GM12801 (cell line): ENCODE results near the gene POLG.

ENCODE experiments used
- TF ChIP-seq, protein P1 (sequence below): IDR thresholded peaks from one replicate; pipeline ENCODE4 v1.5.1; 2011; ENCODE audit warnings: control low read depth; ENCODE audit not compliant: insufficient read length; ENCODE audit errors: extremely low read depth

POLG gene

DNA sequence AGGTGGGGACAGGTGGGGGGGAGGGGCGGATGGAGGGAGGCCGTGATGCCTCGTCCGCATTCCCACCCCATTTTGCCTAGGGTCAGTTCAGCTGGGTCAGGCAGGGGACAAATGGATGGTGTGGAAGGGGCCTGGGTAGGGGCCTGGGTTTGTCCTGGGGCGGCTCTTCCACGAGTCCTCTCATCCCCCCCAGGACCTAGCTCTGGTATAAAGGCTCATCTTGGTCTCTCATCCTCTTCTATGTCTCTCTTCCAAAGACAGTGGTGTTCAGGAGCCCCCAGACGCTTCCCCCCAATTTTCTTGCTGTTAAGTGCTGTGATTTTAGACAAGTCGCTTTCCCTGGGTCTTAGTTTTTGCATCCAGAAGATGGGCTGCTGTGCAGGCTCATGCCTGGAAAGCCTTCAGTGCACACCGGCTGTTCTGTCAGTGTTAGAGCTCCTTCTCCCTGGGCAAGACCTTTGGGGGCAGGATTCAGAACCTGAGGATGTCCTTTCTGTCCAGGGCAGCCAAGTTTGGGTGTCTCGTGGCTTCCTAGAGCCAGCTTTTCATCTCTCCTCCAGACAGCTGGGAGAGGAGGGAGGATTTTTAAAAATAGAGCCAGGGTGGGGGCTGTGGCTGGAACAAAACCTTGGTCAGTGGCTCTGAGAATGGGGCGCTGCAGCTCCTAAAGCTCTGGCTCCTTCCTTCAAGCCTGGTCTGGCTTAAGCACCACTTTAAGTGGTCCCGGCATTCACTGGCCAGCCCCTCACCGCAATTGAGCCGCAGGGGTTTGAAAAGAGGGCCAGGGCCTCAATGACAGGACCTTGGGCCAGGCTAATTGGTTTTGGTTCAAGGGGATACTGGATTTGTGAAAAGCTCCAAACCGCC is 37.7 kb upstream of the POLG start:
- TF ChIP-seq, protein P1, sequence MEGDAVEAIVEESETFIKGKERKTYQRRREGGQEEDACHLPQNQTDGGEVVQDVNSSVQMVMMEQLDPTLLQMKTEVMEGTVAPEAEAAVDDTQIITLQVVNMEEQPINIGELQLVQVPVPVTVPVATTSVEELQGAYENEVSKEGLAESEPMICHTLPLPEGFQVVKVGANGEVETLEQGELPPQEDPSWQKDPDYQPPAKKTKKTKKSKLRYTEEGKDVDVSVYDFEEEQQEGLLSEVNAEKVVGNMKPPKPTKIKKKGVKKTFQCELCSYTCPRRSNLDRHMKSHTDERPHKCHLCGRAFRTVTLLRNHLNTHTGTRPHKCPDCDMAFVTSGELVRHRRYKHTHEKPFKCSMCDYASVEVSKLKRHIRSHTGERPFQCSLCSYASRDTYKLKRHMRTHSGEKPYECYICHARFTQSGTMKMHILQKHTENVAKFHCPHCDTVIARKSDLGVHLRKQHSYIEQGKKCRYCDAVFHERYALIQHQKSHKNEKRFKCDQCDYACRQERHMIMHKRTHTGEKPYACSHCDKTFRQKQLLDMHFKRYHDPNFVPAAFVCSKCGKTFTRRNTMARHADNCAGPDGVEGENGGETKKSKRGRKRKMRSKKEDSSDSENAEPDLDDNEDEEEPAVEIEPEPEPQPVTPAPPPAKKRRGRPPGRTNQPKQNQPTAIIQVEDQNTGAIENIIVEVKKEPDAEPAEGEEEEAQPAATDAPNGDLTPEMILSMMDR = no peak

DNA sequence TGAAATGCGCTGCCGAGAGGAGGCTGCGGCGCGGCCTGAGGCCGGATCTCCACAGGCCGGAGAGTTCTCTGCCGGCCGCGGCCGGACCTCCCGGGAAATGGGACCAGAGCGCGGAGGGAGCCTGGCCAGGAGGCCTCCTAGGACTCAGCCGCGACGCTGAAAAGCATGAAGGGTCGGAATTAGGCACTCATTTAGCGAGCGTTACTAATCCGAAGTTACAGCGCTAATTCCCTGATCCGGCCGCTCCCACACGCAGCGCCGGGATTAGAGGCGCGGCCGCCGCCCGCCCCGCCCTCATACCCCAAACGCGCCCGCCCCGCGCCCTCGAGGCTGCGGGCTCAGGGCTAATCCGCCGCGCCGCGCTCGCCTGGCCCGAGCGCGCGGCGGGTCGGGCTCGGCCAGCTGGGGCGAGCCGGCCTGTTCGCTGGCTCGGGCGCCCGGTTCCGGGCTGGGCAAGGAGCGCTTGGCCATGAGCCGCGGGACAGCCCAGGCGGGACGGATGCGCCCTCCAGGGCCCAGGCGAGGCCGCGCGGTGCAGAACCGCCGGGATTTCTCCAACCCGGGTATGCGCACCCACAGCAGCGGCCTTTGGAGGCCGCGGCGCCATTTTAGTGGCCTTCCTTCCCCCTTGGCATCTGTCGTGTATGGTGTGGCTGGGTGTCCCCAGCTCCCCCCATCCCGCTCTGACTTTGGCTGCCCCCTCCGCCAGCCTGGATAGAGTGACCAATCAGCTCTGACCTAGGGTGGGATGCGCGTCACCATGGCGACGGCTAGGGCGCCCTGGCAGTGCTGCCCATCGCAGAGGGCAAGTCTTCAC is 36.8 kb upstream of the POLG start:
- TF ChIP-seq, protein P1 = no peak

DNA sequence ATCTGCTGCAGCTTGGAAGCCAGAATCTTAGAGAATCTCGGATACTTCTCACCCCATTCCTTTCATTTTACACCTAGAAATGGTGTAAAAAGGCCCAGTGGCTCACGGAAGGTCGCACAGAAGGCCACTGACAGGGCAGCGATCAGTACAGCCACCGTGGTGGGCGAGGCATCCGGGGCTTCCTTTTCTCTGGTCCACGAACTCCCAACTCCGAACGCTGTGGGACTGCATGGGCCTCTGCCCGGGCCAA is 36.3 kb upstream of the POLG start:
- TF ChIP-seq, protein P1 = no peak

DNA sequence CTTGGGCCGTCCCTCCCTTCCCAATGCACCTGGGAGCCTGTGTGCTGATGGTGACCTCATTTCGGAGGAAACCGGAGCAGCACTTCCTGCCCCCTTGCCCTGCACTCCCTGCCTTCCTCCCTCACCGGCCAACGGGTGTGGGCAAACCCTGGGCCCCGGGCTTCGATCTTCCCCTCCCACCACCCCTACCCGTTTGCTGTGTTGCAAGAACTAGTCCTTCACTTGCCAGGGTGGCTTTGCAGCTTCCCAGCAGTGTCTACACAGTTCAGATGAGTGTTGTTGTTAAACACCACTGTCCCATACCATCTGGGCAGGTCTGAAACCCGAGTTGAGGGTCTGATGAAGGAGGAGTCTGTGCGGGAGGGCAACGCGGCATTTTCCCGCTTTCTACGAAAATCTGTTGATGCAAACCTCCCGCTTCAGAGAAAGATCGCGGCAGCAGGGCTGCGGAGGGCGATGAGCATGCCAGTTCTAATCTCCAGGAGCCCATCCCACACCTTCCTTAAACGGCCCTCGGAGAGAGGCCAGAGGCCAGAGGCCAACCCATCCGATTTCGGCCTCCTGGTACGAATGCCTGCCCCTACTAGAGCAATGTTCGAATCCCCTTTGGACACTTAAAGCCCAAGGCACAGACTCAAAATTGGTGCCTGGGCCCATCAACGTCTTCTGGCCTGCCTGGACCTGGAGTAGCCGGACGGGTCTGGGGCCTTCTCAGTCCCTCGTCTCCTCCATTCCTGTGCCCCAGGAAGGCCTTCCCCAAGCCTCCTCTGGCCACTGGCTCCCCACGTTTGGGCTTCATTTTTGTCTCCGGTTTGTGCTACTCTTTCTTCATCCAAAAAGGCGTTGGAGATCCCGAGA is 35.7 kb upstream of the POLG start:
- TF ChIP-seq, protein P1 = no peak

DNA sequence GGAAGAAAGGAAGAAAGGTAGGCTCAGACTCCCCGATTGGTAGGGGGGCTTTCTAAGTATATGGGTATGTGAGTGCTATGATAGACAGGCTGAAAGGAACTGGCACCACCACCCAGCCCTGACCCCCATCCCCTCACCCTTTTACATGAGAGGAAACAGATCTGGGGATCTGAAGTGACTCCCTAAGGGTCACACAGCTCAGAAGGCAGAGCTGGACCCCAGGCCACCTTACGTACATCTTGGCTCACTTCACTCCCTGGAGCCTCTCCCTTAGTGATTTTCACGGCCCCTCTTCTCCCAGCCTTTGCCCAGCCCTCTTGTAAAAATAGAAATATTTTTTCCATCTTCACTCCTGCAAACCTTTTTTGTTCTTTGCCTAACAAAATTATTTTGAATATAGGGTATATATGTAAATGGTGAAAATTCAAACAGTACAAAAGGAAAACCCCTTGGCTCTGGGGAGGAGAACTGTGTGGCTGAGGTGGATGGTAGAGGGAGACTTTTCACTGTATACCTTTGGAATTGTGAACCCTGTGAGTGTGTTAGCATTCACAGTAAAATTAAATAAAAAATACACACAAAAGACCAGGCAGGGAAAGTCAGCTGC is 34.8 kb upstream of the POLG start:
- TF ChIP-seq, protein P1 = no peak

DNA sequence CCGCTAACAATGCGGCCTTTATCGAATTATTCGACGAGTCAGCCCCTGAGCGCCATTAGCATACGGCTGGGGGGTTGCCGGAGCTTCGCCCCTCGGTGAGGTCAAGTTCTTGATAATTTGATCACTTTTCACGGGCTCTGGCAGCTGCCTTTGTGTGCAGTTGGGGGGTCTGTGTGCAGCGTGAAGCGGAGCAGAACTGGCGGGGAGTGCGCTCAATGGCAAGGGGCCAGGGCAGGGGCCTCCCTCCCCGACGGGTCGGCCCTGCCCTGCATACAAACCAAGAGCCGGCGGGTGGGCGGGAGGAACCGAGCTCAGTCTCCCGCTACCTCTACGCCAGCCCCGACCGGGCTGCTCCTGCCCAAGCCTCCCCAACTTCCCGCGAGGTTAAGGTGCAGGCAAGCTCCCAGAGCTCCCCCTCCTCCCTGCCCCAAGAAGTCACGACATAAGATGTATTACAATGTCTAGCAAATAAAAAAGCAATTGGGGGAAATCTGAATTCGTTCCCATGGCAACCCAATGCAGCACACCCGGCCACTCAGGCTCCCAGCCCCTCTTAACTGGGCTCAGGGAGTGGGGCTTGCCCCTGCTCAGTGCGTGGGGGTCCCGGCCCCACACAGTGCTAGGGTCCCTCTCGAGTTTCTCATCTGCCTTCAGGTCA is 34.1 kb upstream of the POLG start:
- TF ChIP-seq, protein P1 = no peak
